CD8-positive, alpha-beta memory T cell (primary cell): ENCODE measurements around the gene ALPK1. TPM values are rescaled to one million over a fixed set of nuclear protein-coding genes. Genes with fewer than 3 reads are reported as not detected.
A peak's percentile ranks its signal among the peaks of the same experiment; 100 is the strongest.
"Not testable (repeated sequence)": the region's sequence is repeated elsewhere in the genome, so short reads cannot be mapped to it uniquely, and the experiment has no call there.

Experiments used
- CTCF ChIA-PET: fragments of 350-600 bp; sonication (Branson Sonifier 250); formaldehyde crosslinking; loops from one replicate; lab custom pipeline; 2021; ENCODE audit warnings: antibody characterized with exemption; lab: Charles Lee
- POLR2A ChIA-PET: fragments of 350-600 bp; sonication (Branson Sonifier 250); formaldehyde crosslinking; loops from one replicate; lab custom pipeline; 2021; ENCODE audit warnings: antibody characterized with exemption; lab: Charles Lee
- DNase-seq, 5 donors: peaks; one replicate each; pipeline versions ENCODE4 v3.0.0 to v3.0.0-alpha.2; 2020 to 2022; ENCODE audit warnings: mixed read lengths in 1 of 5
- H3K27ac ChIP-seq: one replicate; pipeline ENCODE4 v1.7.0; 2013; ENCODE audit warnings: low read depth, mild to moderate bottlenecking, low read length, moderate library complexity
- H3K27me3 ChIP-seq: 2 replicates; pipeline ENCODE4 v1.7.0; 2013; ENCODE audit warnings: low read length, mild to moderate bottlenecking; ENCODE audit not compliant: insufficient read depth, poor library complexity, severe bottlenecking
- H3K36me3 ChIP-seq: 2 replicates; pipeline ENCODE4 v1.7.0; 2013; ENCODE audit warnings: mild to moderate bottlenecking, low read length, moderate library complexity; ENCODE audit not compliant: insufficient read depth
- H3K4me1 ChIP-seq: 2 replicates; pipeline ENCODE4 v1.7.0; 2013; ENCODE audit warnings: mild to moderate bottlenecking, low read length, moderate library complexity; ENCODE audit not compliant: insufficient read depth
- H3K4me3 ChIP-seq: 2 replicates; pipeline ENCODE4 v1.7.0; 2013; ENCODE audit warnings: mild to moderate bottlenecking, low read length
- H3K9me3 ChIP-seq: 2 replicates; pipeline ENCODE4 v1.7.0; 2013; ENCODE audit warnings: mild to moderate bottlenecking, low read length
- H3K27ac Mint-ChIP-seq, 8 donors: one replicate each; pipeline ENCODE4 v1.8.0; 2020 to 2021; ENCODE audit warnings: mixed read lengths in 8 of 8, mild to moderate bottlenecking in 6 of 8, inconsistent platforms in 3 of 8, moderate library complexity in 3 of 8
- H3K27me3 Mint-ChIP-seq, 2 donors: one replicate each; pipeline ENCODE4 v1.8.0; 2020 to 2021; ENCODE audit warnings: mixed read lengths in 2 of 2, mild to moderate bottlenecking in 1 of 2, moderate library complexity in 1 of 2
- H3K36me3 Mint-ChIP-seq, 3 donors: one replicate each; pipeline ENCODE4 v1.8.0; 2020 to 2021; ENCODE audit warnings: mixed read lengths in 3 of 3, inconsistent platforms in 1 of 3, mild to moderate bottlenecking in 1 of 3
- H3K4me1 Mint-ChIP-seq, 3 donors: one replicate each; pipeline ENCODE4 v1.8.0; 2020 to 2021; ENCODE audit warnings: mixed read lengths in 3 of 3, inconsistent platforms in 1 of 3, mild to moderate bottlenecking in 1 of 3
- H3K4me3 Mint-ChIP-seq, 7 donors: one replicate each; pipeline ENCODE4 v1.8.0; 2020 to 2021; ENCODE audit warnings: mixed read lengths in 7 of 7, mild to moderate bottlenecking in 6 of 7, moderate library complexity in 4 of 7, inconsistent platforms in 2 of 7
- H3K9me3 Mint-ChIP-seq, 5 donors: one replicate each; pipeline ENCODE4 v1.8.0; 2020 to 2022; ENCODE audit warnings: mixed read lengths in 5 of 5, mild to moderate bottlenecking in 3 of 5, moderate library complexity in 2 of 5, inconsistent platforms in 1 of 5
- polyA plus RNA-seq: library from polyadenylated mRNA; unstranded; fragments of 300-500 nt; fragmentation: Illumina TruSeq; gene quantifications from one replicate; pipeline ENCODE4 v1.2.3, GENCODE V29; 2021
- total RNA-seq, 2 experiments: library from RNA; stranded (reverse); gene quantifications; one replicate each; pipeline ENCODE4 v1.2.3, GENCODE V29; 2021

ALPK1 gene
- total and polyA plus RNA-seq, 3 experiments from 2014 or later: 1.1 to 3.1 (median 2.5) TPM

- CTCF ChIA-PET: no interaction called here
- peaks cover 0 to 5% of the 10 kb centered on the region in 2 donors for H3K27me3 Mint-ChIP-seq
- H3K27me3 ChIP-seq: no peaks in the 10 kb centered on the region
- no peak overlapping the region for H3K27ac Mint-ChIP-seq
- H3K36me3 Mint-ChIP-seq: peaks cover 8 to 9% (median 8%) of the 10 kb centered on the region in 3 donors
- POLR2A ChIA-PET: no interaction called here
- no peak overlapping the region for H3K4me3 Mint-ChIP-seq
- no peaks in the 10 kb centered on the region for H3K36me3 ChIP-seq
- H3K4me1 Mint-ChIP-seq: no peaks in the 10 kb centered on the region
- no peak overlapping the region for H3K4me3 ChIP-seq
- no peaks in the 10 kb centered on the region for H3K9me3 Mint-ChIP-seq
- H3K9me3 ChIP-seq: no peaks in the 10 kb centered on the region
- H3K27ac ChIP-seq: no peak overlapping the region
- H3K4me1 ChIP-seq: no peaks in the 10 kb centered on the region
- DNase-seq: no peak
Observed at GRCh38 chr4:112426416-112426815, 129.2 kb downstream of the ALPK1 start.

GRCh38 chr4:112431158-112431557 is 134.0 kb downstream of the ALPK1 start:
- CTCF ChIA-PET: no interaction called here
- Mint-ChIP-seq H3K27me3 (peaks cover 0 to 5% of the 10 kb centered on the region in 2 donors), H3K4me3 (no peak overlapping the region)

GRCh38 chr4:112436987-112437386 is 139.8 kb downstream of the ALPK1 start:
- H3K27ac ChIP-seq: no peak overlapping the region
- H3K27ac Mint-ChIP-seq: no peak overlapping the region
- no peaks in the 10 kb centered on the region for H3K4me1 Mint-ChIP-seq
- no peaks in the 10 kb centered on the region for H3K9me3 Mint-ChIP-seq
- H3K27me3 Mint-ChIP-seq: no peaks in the 10 kb centered on the region
- DNase-seq: no peak
- no peaks in the 10 kb centered on the region for H3K4me1 ChIP-seq
- no peaks in the 10 kb centered on the region for H3K36me3 ChIP-seq
- peaks cover 3 to 23% (median 4%) of the 10 kb centered on the region in 3 donors for H3K36me3 Mint-ChIP-seq
- no peak overlapping the region for H3K4me3 ChIP-seq
- H3K4me3 Mint-ChIP-seq: no peak overlapping the region
- POLR2A ChIA-PET: no interaction called here
- CTCF ChIA-PET: no interaction called here
- H3K27me3 ChIP-seq: no peaks in the 10 kb centered on the region
- no peaks in the 10 kb centered on the region for H3K9me3 ChIP-seq

More at GRCh38 chr4:112431158-112431557, 134.0 kb downstream of the ALPK1 start:
- peak overlapping the region in 1 of 8 donors; percentile 11 for H3K27ac Mint-ChIP-seq
- Histone ChIP-seq H3K4me3 (no peak overlapping the region), H3K36me3 (no peaks in the 10 kb centered on the region), H3K9me3 (no peaks in the 10 kb centered on the region), H3K4me1 (no peaks in the 10 kb centered on the region), H3K27me3 (no peaks in the 10 kb centered on the region), H3K27ac (no peak overlapping the region)
- DNase-seq: no peak
- no peaks in the 10 kb centered on the region for H3K4me1 Mint-ChIP-seq
- H3K9me3 Mint-ChIP-seq: no peaks in the 10 kb centered on the region
- H3K36me3 Mint-ChIP-seq: peaks cover 3 to 8% (median 5%) of the 10 kb centered on the region in 3 donors
- POLR2A ChIA-PET: no interaction called here

GRCh38 chr4:112442226-112442625 is 145.1 kb downstream of the ALPK1 start:
- H3K27ac Mint-ChIP-seq, CTCF ChIA-PET, DNase-seq, H3K27me3 ChIP-seq, H3K27ac ChIP-seq, H3K27me3 Mint-ChIP-seq, POLR2A ChIA-PET, H3K4me3 ChIP-seq, H3K9me3 ChIP-seq, H3K36me3 ChIP-seq, H3K4me1 Mint-ChIP-seq, H3K4me3 Mint-ChIP-seq, H3K4me1 ChIP-seq: not testable (repeated sequence)
- Mint-ChIP-seq H3K9me3 (peaks cover 11 to 13% (median 12%) of the 10 kb centered on the region in 5 donors), H3K36me3 (peaks cover 16 to 28% (median 19%) of the 10 kb centered on the region in 3 donors)

- no peaks in the 10 kb centered on the region for H3K4me1 Mint-ChIP-seq
- no peak overlapping the region for H3K27ac Mint-ChIP-seq
- CTCF ChIA-PET: no interaction called here
- H3K9me3 ChIP-seq: no peaks in the 10 kb centered on the region
- no peak overlapping the region for H3K4me3 ChIP-seq
- H3K9me3 Mint-ChIP-seq: peaks cover 9 to 13% (median 11%) of the 10 kb centered on the region in 5 donors
- peaks cover 0 to 8% of the 10 kb centered on the region in 2 donors for H3K27me3 Mint-ChIP-seq
- POLR2A ChIA-PET: no interaction called here
- H3K27ac ChIP-seq: no peak overlapping the region
- H3K27me3 ChIP-seq: no peaks in the 10 kb centered on the region
- H3K36me3 Mint-ChIP-seq: peaks cover 0 to 8% (median 7%) of the 10 kb centered on the region in 3 donors
- no peaks in the 10 kb centered on the region for H3K36me3 ChIP-seq
- no peak overlapping the region for H3K4me3 Mint-ChIP-seq
- DNase-seq: no peak
- H3K4me1 ChIP-seq: no peaks in the 10 kb centered on the region
Observed at GRCh38 chr4:112448306-112449132, 151.3 kb downstream of the ALPK1 start.

GRCh38 chr4:112449708-112450107 is 152.5 kb downstream of the ALPK1 start:
- H3K27ac Mint-ChIP-seq: no peak overlapping the region
- CTCF ChIA-PET: no interaction called here
- Histone ChIP-seq H3K27ac (no peak overlapping the region), H3K36me3 (no peaks in the 10 kb centered on the region), H3K27me3 (no peaks in the 10 kb centered on the region), H3K4me3 (no peak overlapping the region), H3K9me3 (no peaks in the 10 kb centered on the region), H3K4me1 (no peaks in the 10 kb centered on the region)
- POLR2A ChIA-PET: no interaction called here
- no peaks in the 10 kb centered on the region for H3K4me1 Mint-ChIP-seq
- peaks cover 8 to 9% (median 9%) of the 10 kb centered on the region in 5 donors for H3K9me3 Mint-ChIP-seq
- H3K27me3 Mint-ChIP-seq: peaks cover 0 to 8% of the 10 kb centered on the region in 2 donors
- no peak overlapping the region for H3K4me3 Mint-ChIP-seq
- H3K36me3 Mint-ChIP-seq: peaks cover 0 to 7% (median 5%) of the 10 kb centered on the region in 3 donors
- DNase-seq: no peak

- H3K36me3 Mint-ChIP-seq: peaks cover 0 to 3% (median 0%) of the 10 kb centered on the region in 3 donors
- DNase-seq: no peak
- H3K27me3 Mint-ChIP-seq: peaks cover 6 to 8% of the 10 kb centered on the region in 2 donors
- peaks cover 0 to 3% (median under 1%) of the 10 kb centered on the region in 5 donors for H3K9me3 Mint-ChIP-seq
- ChIA-PET POLR2A (no interaction called here), CTCF (no interaction called here)
- Histone ChIP-seq H3K4me1 (no peaks in the 10 kb centered on the region), H3K36me3 (no peaks in the 10 kb centered on the region), H3K27ac (no peak overlapping the region), H3K27me3 (no peaks in the 10 kb centered on the region), H3K9me3 (no peaks in the 10 kb centered on the region), H3K4me3 (no peak overlapping the region)
- no peak overlapping the region for H3K27ac Mint-ChIP-seq
- H3K4me1 Mint-ChIP-seq: no peaks in the 10 kb centered on the region
- no peak overlapping the region for H3K4me3 Mint-ChIP-seq
Observed at GRCh38 chr4:112451104-112451503, 153.9 kb downstream of the ALPK1 start.

GRCh38 chr4:112451831-112452230 is 154.7 kb downstream of the ALPK1 start:
- no peaks in the 10 kb centered on the region for H3K4me1 ChIP-seq
- no peaks in the 10 kb centered on the region for H3K27me3 ChIP-seq
- no peaks in the 10 kb centered on the region for H3K36me3 ChIP-seq
- Mint-ChIP-seq H3K27ac (no peak overlapping the region), H3K9me3 (peaks cover 0 to 3% (median under 1%) of the 10 kb centered on the region in 5 donors), H3K4me1 (no peaks in the 10 kb centered on the region), H3K4me3 (no peak overlapping the region), H3K36me3 (no peaks in the 10 kb centered on the region), H3K27me3 (peaks cover 9% of the 10 kb centered on the region in 2 donors)
- H3K4me3 ChIP-seq: no peak overlapping the region
- ChIA-PET CTCF (no interaction called here), POLR2A (no interaction called here)
- no peak overlapping the region for H3K27ac ChIP-seq
- DNase-seq: no peak
- no peaks in the 10 kb centered on the region for H3K9me3 ChIP-seq
